GM06990 (cell line): ENCODE data around the gene CCDC121.
"Not testable (repeated sequence)": the region's sequence is repeated elsewhere in the genome, so short reads cannot be mapped to it uniquely, and the experiment has no call there.

Experiments
- DNase-seq: peaks from one replicate; pipeline ENCODE4 v3.0.0-alpha.2; 2011; ENCODE audit not compliant: insufficient read length; ENCODE audit errors: extremely low read depth
- H3K27me3 ChIP-seq: replicated peaks from 2 replicates; pipeline ENCODE4 v1.6.0; 2011; ENCODE audit warnings: low read length; ENCODE audit not compliant: control insufficient read depth, insufficient read depth
- H3K36me3 ChIP-seq: 2 replicates; pipeline ENCODE4 v1.5.1; 2011; ENCODE audit warnings: low read length; ENCODE audit not compliant: control insufficient read depth, insufficient read depth
- H3K4me3 ChIP-seq: replicated peaks from 2 replicates; pipeline ENCODE4 v1.5.1; 2011; ENCODE audit warnings: low read depth, mild to moderate bottlenecking, control low read depth, low read length
- CTCF ChIP-seq: IDR thresholded peaks from 2 replicates; pipeline ENCODE4 v1.5.1; 2011; ENCODE audit warnings: low read length, control low read depth, mild to moderate bottlenecking, inconsistent platforms; ENCODE audit not compliant: insufficient read depth, poor library complexity, severe bottlenecking

The CCDC121 gene

GRCh38 chr2:27640722-27641245 is 12.0 kb upstream of the CCDC121 start:
- no peak for DNase-seq
- no peak for TF ChIP-seq CTCF
- H3K4me3 ChIP-seq = no peak overlapping the region
- no peaks in the 10 kb centered on the region for H3K27me3 ChIP-seq
- H3K36me3 ChIP-seq = peaks cover 9% of the 10 kb centered on the region

GRCh38 chr2:27638709-27639108 is 9.9 kb upstream of the CCDC121 start:
- H3K4me3 ChIP-seq = no peak overlapping the region
- TF ChIP-seq CTCF = no peak
- no peaks in the 10 kb centered on the region for H3K27me3 ChIP-seq
- peaks cover 11% of the 10 kb centered on the region for H3K36me3 ChIP-seq
- DNase-seq = no peak

GRCh38 chr2:27638037-27638637 is 9.3 kb upstream of the CCDC121 start:
- Histone ChIP-seq H3K36me3 (peaks cover 11% of the 10 kb centered on the region), H3K4me3 (no peak overlapping the region), H3K27me3 (no peaks in the 10 kb centered on the region)
- DNase-seq = no peak
- TF ChIP-seq CTCF = no peak

- Histone ChIP-seq H3K4me3 (no peak overlapping the region), H3K36me3 (peaks cover 9% of the 10 kb centered on the region), H3K27me3 (no peaks in the 10 kb centered on the region)
- TF ChIP-seq CTCF = no peak
- DNase-seq = no peak
Measured at GRCh38 chr2:27636766-27637165, 8.0 kb upstream of the CCDC121 start.

GRCh38 chr2:27634291-27634690 is 5.5 kb upstream of the CCDC121 start:
- no peak for TF ChIP-seq CTCF
- Histone ChIP-seq H3K27me3 (no peaks in the 10 kb centered on the region), H3K4me3 (no peak overlapping the region), H3K36me3 (peaks cover 10% of the 10 kb centered on the region)
- DNase-seq = no peak

GRCh38 chr2:27630257-27630656 is 1.4 kb upstream of the CCDC121 start:
- not testable (repeated sequence) for DNase-seq, H3K27me3 ChIP-seq, H3K36me3 ChIP-seq, H3K4me3 ChIP-seq
